Measurements from ENCODE around the gene TMEM14C. TPM values are rescaled to one million over a fixed set of nuclear protein-coding genes. Genes with fewer than 3 reads are reported as not detected.
"Not testable (repeated sequence)": the region's sequence is repeated elsewhere in the genome, so short reads cannot be mapped to it uniquely, and the experiment has no call there.

The TMEM14C gene
- total RNA-seq, 1 donor from 2014 or later: 124 TPM

GRCh38 chr6:10749734-10750133, 26.9 kb downstream of the TMEM14C start:
- intact Hi-C loops (cut with DNase I): no loop called here
- no peak for ATAC-seq (ENCODE audit: poor library complexity)

GRCh38 chr6:10750568-10750967, 27.7 kb downstream of the TMEM14C start:
- ATAC-seq (ENCODE audit: poor library complexity); DNase-seq; intact Hi-C loops (cut with DNase I): not testable (repeated sequence)

More at GRCh38 chr6:10749734-10750133, 26.9 kb downstream of the TMEM14C start:
- DNase-seq: no peak

GRCh38 chr6:10751757-10752156, 28.9 kb downstream of the TMEM14C start:
- DNase-seq; ATAC-seq (ENCODE audit: poor library complexity); intact Hi-C loops (cut with DNase I): not testable (repeated sequence)

GRCh38 chr6:10756085-10756484, 33.2 kb downstream of the TMEM14C start:
- ATAC-seq (ENCODE audit: poor library complexity): no peak
- intact Hi-C loops (cut with DNase I): no loop called here

GRCh38 chr6:10759312-10759839, 36.5 kb downstream of the TMEM14C start:
- ATAC-seq (ENCODE audit: poor library complexity) (peak; percentile 54), DNase-seq (no peak)
- intact Hi-C loops (cut with DNase I): no loop called here

More at GRCh38 chr6:10756085-10756484, 33.2 kb downstream of the TMEM14C start:
- no peak for DNase-seq

- ATAC-seq (ENCODE audit: poor library complexity): peak; percentile 72
- intact Hi-C loops (cut with DNase I): no loop called here
- no peak for DNase-seq
These were observed 37.0 kb downstream of the TMEM14C start for GRCh38 chr6:10759884-10760329.

GRCh38 chr6:10763006-10763405, 40.1 kb downstream of the TMEM14C start:
- intact Hi-C loops (cut with DNase I): no loop called here
- ATAC-seq (ENCODE audit: poor library complexity) (no peak), DNase-seq (no peak)

- no peak for ATAC-seq (ENCODE audit: poor library complexity)
- intact Hi-C loops (cut with DNase I): no loop called here
- DNase-seq: no peak
These were observed 46.5 kb downstream of the TMEM14C start for GRCh38 chr6:10769419-10769818.

- ATAC-seq (ENCODE audit: poor library complexity): no peak
- intact Hi-C loops (cut with DNase I): no loop called here
- no peak for DNase-seq
These were observed 48.6 kb downstream of the TMEM14C start for GRCh38 chr6:10771371-10771894.

GRCh38 chr6:10778230-10778629, 55.4 kb downstream of the TMEM14C start:
- intact Hi-C loops (cut with DNase I): no loop called here
- ATAC-seq (ENCODE audit: poor library complexity) (no peak), DNase-seq (no peak)

GRCh38 chr6:10779076-10779475, 56.2 kb downstream of the TMEM14C start:
- no peak for ATAC-seq (ENCODE audit: poor library complexity)

More at GRCh38 chr6:10779076-10779475, 56.2 kb downstream of the TMEM14C start:
- intact Hi-C loops (cut with DNase I): no loop called here
- DNase-seq: no peak

Other genes with a start within 250 kb of the TMEM14C start
- gene GCNT2, start 201.7 kb upstream of the TMEM14C start, total RNA-seq: 37.1 TPM
- gene C6orf52, start 28.5 kb upstream of the TMEM14C start, total RNA-seq: 0.78 TPM
- gene PAK1IP1, start 28.1 kb upstream of the TMEM14C start, total RNA-seq: 10.4 TPM
- gene TMEM14B, start 24.7 kb downstream of the TMEM14C start, total RNA-seq: 120 TPM
- not detected for gene MAK, start 115.5 kb downstream of the TMEM14C start, total RNA-seq
- not detected for gene GCM2, start 159.0 kb downstream of the TMEM14C start, total RNA-seq
- 0.75 TPM for gene SYCP2L, start 164.0 kb downstream of the TMEM14C start, total RNA-seq

All from Right ventricle myocardium superior (tissue), 1 donor.